B cell (primary cell): Measurements from ENCODE around the gene PRKN.

ENCODE experiments used
- CTCF ChIP-seq: fragments of 200-600 bp; IDR thresholded peaks from one replicate; pipeline ENCODE4 v1.8.0; 2022; ENCODE audit warnings: antibody characterized with exemption, mild to moderate bottlenecking
- EZH2 ChIP-seq: IDR thresholded peaks from 2 replicates; pipeline ENCODE4 v1.6.1; 2012; ENCODE audit warnings: borderline replicate concordance, low read depth, mild to moderate bottlenecking, moderate library complexity, low read length; ENCODE audit not compliant: insufficient read depth, poor library complexity, severe bottlenecking

GRCh38 chr6:161338015-161338414 lies 1389.6 kb downstream of the PRKN start:
- TF ChIP-seq CTCF (no peak), EZH2 (no peak)
